Frontal cortex (tissue), 4 donors: ENCODE data around the gene PTGIR. TPM values are rescaled to one million over a fixed set of nuclear protein-coding genes. Genes with fewer than 3 reads are reported as not detected.

ENCODE experiments used
- DNase-seq, 2 donors: peaks; one replicate each; pipeline ENCODE4 v3.0.0; 2012; ENCODE audit warnings: low spot score in 2 of 2
- FAIRE-seq: peaks from 2 replicates; lab custom pipeline; 2012; peaks lifted over from hg19 to GRCh38; lab: Jason Lieb, UNC
- total RNA-seq: library from RNA; depleted of rRNA; stranded (reverse); fragments of >200 nt; gene quantifications from one replicate; pipeline ENCODE4 v1.2.3, GENCODE V29; 2014
- donor health status: control.
- donor health status: control.
- donor health status: control.

PTGIR gene, protein sequence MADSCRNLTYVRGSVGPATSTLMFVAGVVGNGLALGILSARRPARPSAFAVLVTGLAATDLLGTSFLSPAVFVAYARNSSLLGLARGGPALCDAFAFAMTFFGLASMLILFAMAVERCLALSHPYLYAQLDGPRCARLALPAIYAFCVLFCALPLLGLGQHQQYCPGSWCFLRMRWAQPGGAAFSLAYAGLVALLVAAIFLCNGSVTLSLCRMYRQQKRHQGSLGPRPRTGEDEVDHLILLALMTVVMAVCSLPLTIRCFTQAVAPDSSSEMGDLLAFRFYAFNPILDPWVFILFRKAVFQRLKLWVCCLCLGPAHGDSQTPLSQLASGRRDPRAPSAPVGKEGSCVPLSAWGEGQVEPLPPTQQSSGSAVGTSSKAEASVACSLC
- total RNA-seq, result not detected

DNA sequence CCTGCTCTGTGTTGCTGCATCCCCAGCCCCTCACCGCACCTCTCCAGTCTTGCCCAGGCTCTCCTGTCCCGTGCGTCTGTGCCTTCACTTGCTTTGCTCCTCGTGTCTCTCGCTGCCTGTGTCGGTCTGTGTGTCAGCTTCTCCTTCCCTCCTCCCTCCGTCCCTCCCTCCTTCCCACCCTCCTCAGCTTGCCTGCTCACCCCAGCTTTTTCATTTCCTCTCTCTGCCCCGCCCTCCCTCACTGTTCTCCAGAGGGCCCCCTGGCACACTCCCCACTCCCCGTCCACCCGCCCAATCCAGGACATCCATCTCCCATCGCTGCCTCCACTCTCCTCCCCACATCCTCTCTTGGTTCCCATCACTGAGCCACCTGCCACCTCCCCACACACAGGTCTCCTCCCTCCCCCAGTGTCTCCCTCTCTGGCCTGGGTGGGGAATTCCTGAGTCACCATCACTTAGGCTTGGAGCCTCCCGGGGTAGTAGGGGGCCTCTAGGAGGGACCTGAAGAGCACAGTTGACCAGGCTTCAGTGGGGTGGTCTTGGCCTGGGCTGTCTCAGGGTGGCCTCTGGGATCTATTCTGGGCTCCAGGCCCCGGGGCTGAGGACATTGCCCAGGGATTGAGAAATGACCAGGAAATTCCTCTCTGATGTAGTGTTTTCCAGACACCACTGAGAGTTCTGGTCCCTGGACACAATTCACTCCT is at the start of gene PTGIR:
PTGIR (minus strand) TSS at position 132 of the 704 bp plus-strand sequence. CDS start 864 bp downstream, outside the sequence.
- FAIRE-seq (no peak), DNase-seq (no peak)

- DNase-seq (no peak), FAIRE-seq (no peak)
Measured at GRCh38 chr19:46670813-46671212, 45.9 kb upstream of the PTGIR start.

DNA sequence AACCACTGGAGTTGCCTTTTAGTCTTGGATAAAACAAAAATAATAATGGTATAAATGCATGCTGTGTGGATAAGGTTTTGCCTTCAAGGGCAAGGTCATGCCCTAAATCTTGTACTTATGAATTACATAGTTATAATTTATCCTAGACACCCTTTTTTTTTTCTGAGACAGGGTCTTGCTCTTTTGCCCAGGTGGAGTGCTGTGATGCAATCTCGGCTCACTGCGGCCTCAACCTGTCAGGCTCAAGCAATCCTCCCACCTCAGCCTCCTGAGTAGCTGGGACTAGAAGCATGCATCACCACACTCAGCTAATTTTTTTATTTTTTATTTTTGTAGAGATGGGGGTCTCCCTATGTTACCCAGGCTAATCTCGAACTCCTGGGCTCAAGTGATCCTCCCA is 43.8 kb upstream of the PTGIR start:
- FAIRE-seq, result no peak
- no peak for DNase-seq

DNA sequence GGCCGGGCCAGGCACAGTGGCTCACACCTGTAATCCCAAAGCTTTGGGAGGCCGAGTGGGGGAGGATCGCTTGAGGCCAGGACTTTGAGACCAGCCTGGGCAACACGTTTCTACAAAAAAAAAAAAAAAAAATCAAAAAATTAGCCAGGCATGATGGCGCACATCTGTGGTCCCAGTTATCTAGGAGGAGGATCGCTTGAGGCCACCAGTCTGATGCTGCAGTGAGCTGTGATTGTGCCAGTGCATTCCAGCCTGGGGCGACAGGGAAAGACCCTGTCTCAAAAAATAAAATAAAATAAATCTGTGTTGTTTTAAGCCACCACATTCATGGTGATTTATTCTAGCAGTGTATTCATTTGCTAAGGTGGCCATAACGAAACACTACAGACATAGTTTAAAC is 40.2 kb upstream of the PTGIR start:
- FAIRE-seq (no peak), DNase-seq (no peak)

GRCh38 chr19:46661735-46662592 is 37.1 kb upstream of the PTGIR start:
- DNase-seq (peak; percentile 76 to 78), FAIRE-seq (peak; percentile 61)

DNA sequence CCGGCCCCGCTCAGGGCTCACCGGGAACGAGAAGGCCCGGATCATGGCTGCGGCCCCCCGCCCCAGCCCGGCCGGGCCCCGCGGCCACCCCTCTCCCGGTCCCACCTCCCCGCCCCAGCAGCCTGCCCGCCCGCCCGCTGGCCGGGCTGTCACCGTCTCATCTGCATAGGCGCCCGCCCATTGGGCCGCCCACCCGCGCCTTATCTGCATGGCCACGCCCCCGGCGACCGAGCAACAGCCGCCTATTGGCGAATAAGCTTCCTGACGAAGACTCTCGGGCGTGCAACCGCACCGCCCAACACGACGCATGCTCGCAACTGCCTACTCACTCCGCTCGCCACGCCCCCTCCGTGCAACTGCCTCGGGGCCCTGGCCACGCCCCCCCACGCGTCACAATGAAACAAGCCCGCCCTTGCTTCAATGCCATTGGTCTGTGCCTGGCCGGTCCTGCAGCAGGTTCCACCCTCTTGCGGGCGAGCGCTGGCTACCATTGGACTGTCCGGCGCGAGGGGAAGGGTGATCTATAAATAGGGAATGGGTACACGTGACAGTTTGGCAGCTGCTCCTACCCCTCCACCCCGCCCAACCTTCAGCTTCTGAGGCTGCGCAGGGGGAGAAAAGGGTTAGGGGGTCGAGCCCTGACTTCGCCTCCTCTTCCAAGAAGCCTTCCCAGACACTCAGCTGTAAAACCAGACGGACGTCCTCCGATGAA is 36.3 kb upstream of the PTGIR start, which contains the start of gene DACT3:
DACT3 (minus strand) TSS at position 163 of the 712 bp plus-strand sequence; CDS start at position 45, 118 bp downstream.
- DNase-seq (peak; percentile 97 to 98), FAIRE-seq (peak; percentile 99)

GRCh38 chr19:46660551-46661019 is 35.7 kb upstream of the PTGIR start:
- DNase-seq (no peak), FAIRE-seq (no peak)

- no peak for FAIRE-seq
- no peak for DNase-seq
Measured at GRCh38 chr19:46660008-46660517, 35.2 kb upstream of the PTGIR start.

DNA sequence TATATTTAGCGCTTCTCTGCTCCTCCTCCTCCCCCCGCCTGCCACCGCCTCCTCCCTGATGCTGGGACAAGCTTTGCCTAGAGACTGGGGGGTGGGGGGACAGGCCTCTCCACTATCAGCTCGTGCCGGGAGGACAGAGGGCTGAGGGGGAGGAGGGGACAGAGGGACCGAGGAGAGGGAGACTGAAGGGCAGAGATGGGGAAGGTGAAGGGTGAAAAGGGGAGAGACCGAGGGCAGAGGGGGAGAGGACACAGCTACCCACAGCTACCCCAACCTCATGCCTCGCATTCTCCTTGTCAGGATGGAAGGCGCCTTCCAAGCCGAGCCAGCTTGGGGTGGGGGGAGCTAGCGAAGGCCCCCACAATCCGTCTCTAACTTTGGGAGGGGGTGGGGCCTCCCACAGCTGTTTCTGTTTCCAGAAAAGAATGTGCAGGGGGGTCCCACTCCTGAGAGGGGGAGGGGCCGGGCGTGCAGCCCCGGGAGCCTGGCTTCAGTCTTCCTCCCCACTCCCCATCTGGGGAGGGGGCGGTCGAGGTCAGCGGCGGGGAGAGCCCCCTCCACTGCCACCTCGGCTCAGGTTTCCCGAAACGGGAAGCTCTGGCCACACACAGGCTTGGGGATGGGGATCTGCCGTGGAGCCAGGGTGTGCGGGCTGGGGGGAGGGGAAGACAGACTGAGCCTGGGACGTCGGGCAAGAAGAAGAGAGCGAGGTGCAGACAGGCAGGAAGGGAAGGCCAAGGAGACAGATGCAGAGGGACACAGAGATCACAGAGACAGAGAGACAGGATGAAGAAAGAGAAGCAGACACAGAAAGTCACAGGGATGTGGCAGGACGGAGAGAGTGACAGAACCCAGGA is 34.5 kb upstream of the PTGIR start:
- FAIRE-seq (no peak), DNase-seq (no peak)

GRCh38 chr19:46656541-46656940 is 31.7 kb upstream of the PTGIR start:
- FAIRE-seq (no peak), DNase-seq (no peak)

GRCh38 chr19:46654621-46655152 is 29.8 kb upstream of the PTGIR start:
- DNase-seq (peak; percentile 72 to 84), FAIRE-seq (no peak)

- DNase-seq (no peak), FAIRE-seq (no peak)
Measured at GRCh38 chr19:46650445-46650844, 25.6 kb upstream of the PTGIR start.

DNA sequence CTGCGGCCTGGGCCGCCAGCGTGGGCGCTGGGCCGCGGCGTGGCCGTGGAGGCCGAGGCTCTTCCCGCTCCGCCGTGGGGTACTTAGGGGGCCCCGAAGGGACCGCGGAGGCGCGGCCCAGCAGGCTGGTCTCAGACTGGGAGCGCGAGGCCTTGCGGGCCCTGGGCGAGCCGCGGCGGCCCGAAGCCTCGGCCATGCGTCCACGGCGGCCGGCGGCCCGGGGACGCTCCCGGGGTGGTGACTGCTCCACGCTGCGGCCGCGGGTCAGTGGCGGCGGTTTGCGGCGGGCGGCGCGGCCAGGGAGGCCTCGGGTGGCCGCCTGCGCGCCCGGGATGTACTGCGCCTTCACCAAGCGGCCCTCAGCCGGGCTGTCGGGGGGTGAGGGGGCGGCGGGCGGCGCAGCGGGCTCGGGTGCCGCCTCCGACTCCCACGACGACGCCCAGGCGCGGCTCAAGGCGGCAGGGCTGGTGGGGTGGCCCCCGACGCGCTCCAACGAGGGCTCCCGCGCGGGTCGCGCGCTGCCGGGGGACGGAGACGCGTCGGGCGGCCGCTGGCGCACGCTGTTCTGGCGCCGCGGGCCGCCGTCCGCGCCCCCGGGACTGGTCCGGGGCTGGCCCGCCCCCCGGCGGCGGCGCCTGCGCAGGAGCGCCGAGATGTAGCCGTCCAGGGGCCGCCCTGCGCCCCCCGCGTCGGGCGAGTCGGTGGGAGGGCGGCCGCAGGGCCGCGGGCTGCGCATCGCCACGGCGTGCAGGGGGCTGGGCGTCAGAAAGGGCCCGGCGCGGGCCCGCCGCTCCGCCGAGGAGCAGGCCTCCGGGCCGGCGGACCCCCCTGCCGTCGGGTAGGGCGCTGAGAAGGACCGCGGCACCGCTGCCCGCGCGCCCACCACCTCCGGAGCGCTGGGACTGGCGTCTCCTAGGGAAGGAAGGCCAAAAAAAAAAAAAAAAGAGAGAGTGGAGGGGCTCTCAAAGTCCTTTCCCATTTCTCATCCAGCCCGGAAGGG is 24.4 kb upstream of the PTGIR start:
- DNase-seq (peak in 1 of 2 donors; percentile 36), FAIRE-seq (no peak)

- DNase-seq (peak in 1 of 2 donors; percentile 44), FAIRE-seq (no peak)
Measured at GRCh38 chr19:46648060-46648960, 23.4 kb upstream of the PTGIR start.

- FAIRE-seq (no peak), DNase-seq (no peak)
Measured at GRCh38 chr19:46646402-46646801, 21.5 kb upstream of the PTGIR start.

DNA sequence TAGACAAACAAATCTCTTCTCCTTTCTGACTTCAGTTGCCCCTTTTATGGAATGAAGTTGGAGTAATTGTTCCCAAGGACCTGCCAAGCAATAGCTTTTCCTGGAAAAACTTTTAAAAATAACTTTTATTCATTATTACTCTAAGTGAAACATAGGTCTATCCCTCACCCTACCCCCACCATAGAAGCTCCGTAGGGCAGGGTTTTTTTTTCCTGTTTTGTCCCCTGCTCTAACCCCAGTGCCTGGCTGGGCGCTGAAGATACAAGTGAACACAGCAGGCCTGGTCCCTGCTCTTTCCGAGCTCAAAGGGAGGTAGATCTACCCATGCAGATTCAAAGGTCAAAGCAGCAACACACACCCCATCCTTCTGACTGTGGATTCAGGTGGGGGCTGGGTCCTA is 19.8 kb upstream of the PTGIR start:
- DNase-seq (no peak), FAIRE-seq (no peak)
